Vagina (tissue), 2 donors: ENCODE results near the gene ITM2C.

Experiments used
- POLR2A ChIP-seq, 2 donors: fragments of 450-650 bp; IDR thresholded peaks; one replicate each; pipeline ENCODE4 v1.6.1; 2017; ENCODE audit warnings: antibody characterized with exemption in 2 of 2, mild to moderate bottlenecking in 2 of 2, moderate library complexity in 2 of 2
- POLR2AphosphoS5 ChIP-seq, 2 donors: sonication (generic); formaldehyde crosslinking; IDR thresholded peaks; one replicate each; pipeline ENCODE4 v1.9.0; 2017; ENCODE audit warnings: antibody characterized with exemption in 2 of 2, mild to moderate bottlenecking in 2 of 2, low read depth in 1 of 2; ENCODE audit not compliant: insufficient read depth in 1 of 2
- TF ChIP-seq, protein P1 (sequence below), 3 experiments: fragments of 450-650 bp in 2 of 3; fragments of 200-600 bp in 1 of 3; sonication (generic) in 1 of 3; IDR thresholded peaks; one replicate each; pipeline ENCODE4 v1.5.1; 2017 to 2019; ENCODE audit warnings: antibody characterized with exemption in 3 of 3, mild to moderate bottlenecking in 2 of 3, moderate library complexity in 2 of 3

DNA sequence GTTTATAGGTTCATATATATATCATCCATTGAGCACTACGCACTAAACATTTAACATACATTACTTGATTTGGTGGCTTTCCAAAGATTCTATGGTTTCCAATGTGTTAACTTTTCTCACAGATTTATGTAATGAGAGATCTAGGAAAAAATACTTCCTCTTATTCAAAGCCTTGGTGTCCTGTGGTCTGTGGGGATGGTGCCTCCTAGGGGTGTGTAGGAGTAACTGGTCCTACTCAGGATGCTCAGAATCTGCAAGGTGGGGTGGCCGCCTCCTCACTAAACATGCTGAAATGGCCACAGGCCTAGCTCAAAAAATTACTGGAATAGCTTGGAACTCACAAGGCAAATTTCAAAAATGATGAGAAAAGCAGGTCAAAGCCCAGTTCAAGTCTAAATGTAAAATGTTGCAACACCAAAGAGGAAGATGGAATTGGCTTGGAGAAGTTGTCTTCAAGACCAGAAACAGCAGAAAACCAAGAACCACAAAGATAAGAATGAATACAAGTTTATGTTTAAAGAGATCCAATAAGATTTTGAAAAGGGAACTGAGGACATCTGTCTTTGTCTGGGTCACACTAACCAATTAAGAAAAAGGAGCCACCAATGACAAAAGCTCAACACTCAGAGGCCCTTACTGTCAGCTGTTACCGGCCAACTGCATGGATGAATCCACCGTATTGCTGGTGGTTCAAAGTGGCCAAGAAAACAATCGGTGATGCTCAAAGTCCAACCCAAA lies 48.8 kb downstream of the ITM2C start:
- no peak for TF ChIP-seq POLR2AphosphoS5 (IDR thresholded peaks at IDR 0.05; ENCODE audit: insufficient read depth in 1 of 2, low read depth in 1 of 2)
- TF ChIP-seq, protein P1, sequence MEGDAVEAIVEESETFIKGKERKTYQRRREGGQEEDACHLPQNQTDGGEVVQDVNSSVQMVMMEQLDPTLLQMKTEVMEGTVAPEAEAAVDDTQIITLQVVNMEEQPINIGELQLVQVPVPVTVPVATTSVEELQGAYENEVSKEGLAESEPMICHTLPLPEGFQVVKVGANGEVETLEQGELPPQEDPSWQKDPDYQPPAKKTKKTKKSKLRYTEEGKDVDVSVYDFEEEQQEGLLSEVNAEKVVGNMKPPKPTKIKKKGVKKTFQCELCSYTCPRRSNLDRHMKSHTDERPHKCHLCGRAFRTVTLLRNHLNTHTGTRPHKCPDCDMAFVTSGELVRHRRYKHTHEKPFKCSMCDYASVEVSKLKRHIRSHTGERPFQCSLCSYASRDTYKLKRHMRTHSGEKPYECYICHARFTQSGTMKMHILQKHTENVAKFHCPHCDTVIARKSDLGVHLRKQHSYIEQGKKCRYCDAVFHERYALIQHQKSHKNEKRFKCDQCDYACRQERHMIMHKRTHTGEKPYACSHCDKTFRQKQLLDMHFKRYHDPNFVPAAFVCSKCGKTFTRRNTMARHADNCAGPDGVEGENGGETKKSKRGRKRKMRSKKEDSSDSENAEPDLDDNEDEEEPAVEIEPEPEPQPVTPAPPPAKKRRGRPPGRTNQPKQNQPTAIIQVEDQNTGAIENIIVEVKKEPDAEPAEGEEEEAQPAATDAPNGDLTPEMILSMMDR (IDR thresholded peaks at IDR 0.05), result no peak
- TF ChIP-seq POLR2A (IDR thresholded peaks at IDR 0.05), result no peak
